Measurements from ENCODE around the gene MYRF.
A peak's percentile ranks its signal among the peaks of the same experiment; 100 is the strongest.

MYRF gene

DNA sequence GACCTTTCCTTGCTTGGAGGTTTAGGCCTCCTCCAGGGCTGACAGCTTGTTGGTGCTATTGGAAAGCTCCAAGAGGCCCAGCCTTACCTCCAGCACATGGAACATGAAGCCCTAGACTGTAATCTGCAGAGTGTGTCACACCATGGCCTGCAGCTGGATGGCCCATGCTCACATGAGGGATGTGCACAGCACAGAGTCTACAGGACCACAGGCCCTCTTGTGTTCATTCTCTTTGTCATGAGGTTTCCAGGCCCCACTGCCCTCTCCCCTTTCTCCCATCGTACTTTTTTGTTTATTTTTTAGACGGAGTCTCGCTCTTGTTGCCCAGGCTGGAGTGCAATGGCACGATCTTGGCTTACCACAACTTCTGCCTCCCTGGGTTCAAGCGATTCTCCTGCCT lies 54.3 kb downstream of the MYRF start:
- TF ChIP-seq, protein P1, sequence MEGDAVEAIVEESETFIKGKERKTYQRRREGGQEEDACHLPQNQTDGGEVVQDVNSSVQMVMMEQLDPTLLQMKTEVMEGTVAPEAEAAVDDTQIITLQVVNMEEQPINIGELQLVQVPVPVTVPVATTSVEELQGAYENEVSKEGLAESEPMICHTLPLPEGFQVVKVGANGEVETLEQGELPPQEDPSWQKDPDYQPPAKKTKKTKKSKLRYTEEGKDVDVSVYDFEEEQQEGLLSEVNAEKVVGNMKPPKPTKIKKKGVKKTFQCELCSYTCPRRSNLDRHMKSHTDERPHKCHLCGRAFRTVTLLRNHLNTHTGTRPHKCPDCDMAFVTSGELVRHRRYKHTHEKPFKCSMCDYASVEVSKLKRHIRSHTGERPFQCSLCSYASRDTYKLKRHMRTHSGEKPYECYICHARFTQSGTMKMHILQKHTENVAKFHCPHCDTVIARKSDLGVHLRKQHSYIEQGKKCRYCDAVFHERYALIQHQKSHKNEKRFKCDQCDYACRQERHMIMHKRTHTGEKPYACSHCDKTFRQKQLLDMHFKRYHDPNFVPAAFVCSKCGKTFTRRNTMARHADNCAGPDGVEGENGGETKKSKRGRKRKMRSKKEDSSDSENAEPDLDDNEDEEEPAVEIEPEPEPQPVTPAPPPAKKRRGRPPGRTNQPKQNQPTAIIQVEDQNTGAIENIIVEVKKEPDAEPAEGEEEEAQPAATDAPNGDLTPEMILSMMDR (IDR thresholded peaks at IDR 0.05; ENCODE audit: insufficient read depth, low read depth, low read length, missing control alignments): no peak
- DNase-seq (ENCODE audit: low read depth): no peak
- no peak overlapping the region for H3K4me3 ChIP-seq (ENCODE audit: low read depth, low read length)

DNA sequence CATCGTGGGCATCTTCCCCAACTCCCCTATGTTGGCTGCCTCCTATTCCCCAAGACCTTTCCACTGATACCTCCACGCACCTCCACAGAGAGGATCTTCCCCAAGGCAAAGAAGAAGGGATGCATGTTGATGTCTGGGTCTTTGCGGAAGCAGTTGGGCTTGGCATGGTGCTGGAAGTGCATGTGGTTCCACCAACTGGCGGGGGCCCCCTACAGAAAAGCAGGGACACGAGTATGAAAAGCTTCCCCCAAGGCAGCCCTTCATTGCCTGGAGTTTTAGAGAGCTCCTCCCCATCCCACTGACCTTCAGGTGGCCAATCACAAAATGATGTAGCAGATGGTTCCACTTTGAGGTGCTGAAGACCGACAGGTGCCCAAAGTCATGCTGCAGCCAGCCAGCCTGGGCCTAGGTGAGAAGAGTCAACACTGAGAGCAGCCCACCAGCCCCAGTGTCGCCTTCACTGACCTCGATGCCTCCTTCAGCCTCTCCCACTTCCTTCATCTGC lies 58.3 kb downstream of the MYRF start:
- TF ChIP-seq, protein P1 (IDR thresholded peaks at IDR 0.05; ENCODE audit: insufficient read depth, low read depth, low read length, missing control alignments): no peak
- DNase-seq (ENCODE audit: low read depth): no peak
- H3K4me3 ChIP-seq (ENCODE audit: low read depth, low read length): no peak overlapping the region

DNA sequence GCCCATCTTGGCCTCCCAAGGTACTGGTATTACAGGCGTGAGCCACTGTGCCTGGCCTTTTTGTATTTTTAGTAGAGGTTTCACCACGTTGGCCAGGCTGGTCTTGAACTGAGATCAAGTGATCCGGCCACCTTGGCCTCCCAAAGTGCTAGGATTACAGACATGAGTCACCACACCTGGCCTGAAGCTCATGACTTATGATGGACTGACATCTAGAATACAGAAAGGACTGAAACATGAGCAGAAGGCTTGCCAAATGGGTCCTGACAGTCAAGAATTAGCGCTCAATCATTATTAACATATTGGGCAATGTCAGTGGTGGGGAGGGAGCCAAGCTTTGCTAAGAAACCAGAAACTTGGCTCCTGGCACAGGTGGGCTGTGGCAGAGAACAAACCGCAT lies 59.4 kb downstream of the MYRF start:
- no peak for DNase-seq (ENCODE audit: low read depth)
- H3K4me3 ChIP-seq (ENCODE audit: low read depth, low read length): no peak overlapping the region
- TF ChIP-seq, protein P1 (IDR thresholded peaks at IDR 0.05; ENCODE audit: insufficient read depth, low read depth, low read length, missing control alignments): no peak

DNA sequence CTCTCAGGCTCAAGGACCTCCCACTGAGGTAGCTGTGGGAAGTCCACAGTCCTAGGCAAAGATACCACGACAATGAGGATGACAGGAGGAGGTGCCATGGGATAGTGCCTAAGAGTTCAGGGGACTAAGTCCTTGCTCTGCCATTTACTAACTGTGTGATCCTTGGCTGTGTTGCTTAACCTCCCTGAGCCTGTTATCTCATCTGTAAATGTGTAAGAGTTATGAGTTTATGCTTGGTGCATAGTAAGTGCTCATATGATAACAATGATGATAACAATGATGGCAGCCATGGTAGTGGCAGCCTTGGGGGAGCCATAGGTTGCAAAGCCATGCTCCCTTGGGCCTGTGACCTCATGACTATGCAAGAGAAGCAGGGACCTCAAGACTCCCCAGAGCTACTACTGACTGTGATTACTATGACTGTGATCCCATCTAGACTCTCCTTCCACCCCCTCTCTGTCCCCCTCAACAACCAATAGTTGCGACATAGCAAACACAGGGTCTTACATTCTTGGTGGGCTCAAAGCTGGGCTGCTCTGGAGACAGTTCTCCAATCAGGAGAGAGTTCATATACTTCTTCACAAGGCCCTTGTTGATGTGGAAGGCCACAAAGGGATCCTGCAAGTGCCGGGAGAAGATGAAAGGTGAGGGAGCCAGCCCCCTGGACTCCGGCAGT lies 60.4 kb downstream of the MYRF start:
- no peak overlapping the region for H3K4me3 ChIP-seq (ENCODE audit: low read depth, low read length)
- TF ChIP-seq, protein P1 (IDR thresholded peaks at IDR 0.05; ENCODE audit: insufficient read depth, low read depth, low read length, missing control alignments): no peak
- DNase-seq (ENCODE audit: low read depth): no peak

DNA sequence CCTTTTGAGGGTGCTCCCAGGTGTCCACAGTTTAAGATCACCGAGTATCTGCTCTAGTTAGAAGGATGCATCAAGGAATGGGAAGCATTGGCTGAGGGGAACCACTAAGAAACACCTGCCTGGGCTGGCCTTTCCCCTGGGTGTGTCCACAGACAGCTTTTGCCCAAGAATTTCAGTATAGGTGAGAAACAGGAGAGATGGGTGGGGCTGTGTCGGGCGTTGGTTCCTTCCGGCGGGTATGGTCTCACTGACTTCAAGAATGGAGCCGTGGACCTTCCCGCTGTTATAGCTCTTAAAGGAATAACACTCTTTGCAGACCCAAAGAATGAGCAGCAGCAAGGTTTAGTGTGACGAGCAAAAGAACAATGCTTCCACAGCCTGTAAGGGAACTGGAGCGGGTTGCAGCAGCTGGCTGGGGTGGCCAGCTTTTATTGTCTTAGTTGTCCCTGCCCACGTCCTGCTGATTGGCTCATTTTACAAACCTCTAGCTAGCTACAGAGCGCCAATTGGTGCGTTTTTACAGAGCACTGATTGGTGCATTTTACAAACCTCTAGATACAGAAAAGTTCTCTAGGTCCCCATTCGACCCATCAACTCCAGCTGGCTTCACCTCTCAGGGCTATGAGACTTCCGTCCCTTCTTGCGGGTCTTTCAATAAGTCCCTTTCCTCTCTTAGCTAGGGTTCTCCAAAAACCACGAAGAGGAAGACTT lies 62.0 kb downstream of the MYRF start:
- H3K4me3 ChIP-seq (ENCODE audit: low read depth, low read length): peak overlapping the region; percentile 64
- DNase-seq (ENCODE audit: low read depth): peak; percentile 75
- TF ChIP-seq, protein P1 (IDR thresholded peaks at IDR 0.05; ENCODE audit: insufficient read depth, low read depth, low read length, missing control alignments): no peak

DNA sequence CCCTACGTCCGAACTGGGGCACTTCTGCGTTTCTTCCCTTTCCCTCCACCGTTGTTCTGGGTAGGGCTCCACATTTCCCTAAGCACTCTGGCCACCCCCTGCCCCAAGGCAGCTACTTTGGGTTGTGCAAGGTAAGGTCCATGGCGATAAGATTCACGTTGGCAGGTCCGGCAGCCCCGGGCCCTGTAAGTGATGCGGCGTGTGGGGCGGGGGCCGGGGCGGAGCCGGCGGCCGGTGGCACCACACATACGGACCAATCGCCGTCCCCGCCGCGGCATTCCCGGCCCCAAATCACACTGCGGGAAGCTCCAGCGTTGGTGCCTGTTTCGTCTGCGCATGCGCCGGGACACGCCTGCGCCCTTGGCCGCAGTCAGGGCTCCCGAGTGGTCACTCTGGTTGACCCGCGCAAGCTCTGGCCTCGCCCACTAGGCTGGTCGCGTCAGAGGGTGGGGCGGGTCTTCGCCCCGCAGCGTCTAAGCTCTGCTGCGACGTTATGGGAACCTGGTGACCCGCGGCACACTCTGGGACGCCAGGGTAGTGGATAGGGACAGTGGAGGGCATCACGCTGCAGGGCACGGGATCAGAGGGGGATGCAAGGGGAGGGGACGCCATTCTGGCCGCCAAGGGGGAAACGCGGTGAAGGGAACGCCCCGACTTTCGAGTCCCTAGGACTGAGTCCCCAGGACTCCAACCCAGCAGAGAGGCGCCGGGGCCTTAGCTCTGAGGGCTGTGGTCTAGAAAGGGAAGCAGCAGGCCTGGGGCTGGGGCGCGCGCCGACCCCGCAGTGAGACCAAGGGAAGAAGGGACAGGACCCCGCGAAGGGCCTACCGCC lies 62.7 kb downstream of the MYRF start:
- peak; percentile 95 for DNase-seq (ENCODE audit: low read depth)
- TF ChIP-seq, protein P1 (IDR thresholded peaks at IDR 0.05; ENCODE audit: insufficient read depth, low read depth, low read length, missing control alignments): no peak
- peak overlapping the region; percentile 64 for H3K4me3 ChIP-seq (ENCODE audit: low read depth, low read length)
